Heart left ventricle (tissue), 13 donors: Measurements from ENCODE around the gene TPK1.

Experiments used
- POLR2A ChIP-seq, 2 donors: fragments of 450-650 bp; IDR thresholded peaks; one replicate each; pipeline ENCODE4 v1.6.1; 2017; ENCODE audit warnings: antibody characterized with exemption in 2 of 2, mild to moderate bottlenecking in 2 of 2, moderate library complexity in 2 of 2
- TF ChIP-seq, protein P1 (sequence below), 12 donors: fragments of 200-600 bp; sonication (generic) in 4 of 12; IDR thresholded peaks; one replicate each; pipeline versions ENCODE4 v1.5.0 to v1.8.0; 2018 to 2022; ENCODE audit warnings: antibody characterized with exemption in 12 of 12, mild to moderate bottlenecking in 5 of 12
- donor health status: ischemic (EF 13 %, LVEDD 7.1; RV severe dilation, severe dysfunction).
- donor health status: DM: no; HTN: yes; CAD: no.
- donor health status: DM: no; HTN: no; CAD: no.
- donor health status: ischemic (EF 25% LVEDD 6.9; RV normal size, moderate dysfunction).
- donor health status: ischemic (EF 25% LVEDD 5.7; RV mildly dilated, moderate dysfunction).
- donor health status: ischemic (EF 35%, LVEDD 5.7; RV mildly dilated, moderate dysfunction).
- donor health status: nonischemic (EF 11% LVEDD 7.7; RV severe dilation, severe dysfunction).
- donor health status: DM: yes; HTN: yes; CAD: no.
- donor health status: PGD.
- donor health status: ischemic (EF 29% LVEDD 5.4; RV normal size, mild dysfunction).
- donor health status: nonischemic (EF 23%, LVEDD 6.1; RV moderate dilation, normal function).

DNA sequence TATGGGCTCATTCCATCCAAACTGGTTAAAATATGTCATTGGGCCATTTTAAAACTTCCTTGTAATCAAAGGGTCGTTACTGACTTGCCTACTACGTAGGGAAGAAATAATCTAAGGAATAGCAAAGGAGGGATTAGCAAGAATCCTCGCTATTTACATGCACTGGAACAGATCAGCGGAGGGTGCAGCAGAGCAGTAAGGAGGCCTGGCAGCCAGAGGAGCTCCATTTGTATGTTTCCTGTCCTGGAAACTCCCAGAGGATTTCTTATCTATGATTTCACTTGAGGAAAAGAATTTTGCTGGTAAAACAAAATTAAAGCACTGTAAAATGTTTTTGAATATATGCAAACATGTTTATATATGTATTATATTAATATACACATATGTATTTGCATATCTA is 107.3 kb downstream of the TPK1 start:
- no peak for TF ChIP-seq POLR2A (IDR thresholded peaks at IDR 0.05)
- TF ChIP-seq, protein P1, sequence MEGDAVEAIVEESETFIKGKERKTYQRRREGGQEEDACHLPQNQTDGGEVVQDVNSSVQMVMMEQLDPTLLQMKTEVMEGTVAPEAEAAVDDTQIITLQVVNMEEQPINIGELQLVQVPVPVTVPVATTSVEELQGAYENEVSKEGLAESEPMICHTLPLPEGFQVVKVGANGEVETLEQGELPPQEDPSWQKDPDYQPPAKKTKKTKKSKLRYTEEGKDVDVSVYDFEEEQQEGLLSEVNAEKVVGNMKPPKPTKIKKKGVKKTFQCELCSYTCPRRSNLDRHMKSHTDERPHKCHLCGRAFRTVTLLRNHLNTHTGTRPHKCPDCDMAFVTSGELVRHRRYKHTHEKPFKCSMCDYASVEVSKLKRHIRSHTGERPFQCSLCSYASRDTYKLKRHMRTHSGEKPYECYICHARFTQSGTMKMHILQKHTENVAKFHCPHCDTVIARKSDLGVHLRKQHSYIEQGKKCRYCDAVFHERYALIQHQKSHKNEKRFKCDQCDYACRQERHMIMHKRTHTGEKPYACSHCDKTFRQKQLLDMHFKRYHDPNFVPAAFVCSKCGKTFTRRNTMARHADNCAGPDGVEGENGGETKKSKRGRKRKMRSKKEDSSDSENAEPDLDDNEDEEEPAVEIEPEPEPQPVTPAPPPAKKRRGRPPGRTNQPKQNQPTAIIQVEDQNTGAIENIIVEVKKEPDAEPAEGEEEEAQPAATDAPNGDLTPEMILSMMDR (IDR thresholded peaks at IDR 0.05) = no peak
